GM11168 (cell line): Measurements from ENCODE around the gene TMEM132E.

Experiments
- in situ Hi-C: fragments of 300-500 bp; cut with MboI; formaldehyde crosslinking; loops from one replicate; pipeline ENCODE4 v1.12.0; 2022; ENCODE audit warnings: low sequenced_read_pairs; ENCODE audit not compliant: unreplicated experiment

The TMEM132E gene

GRCh38 chr17:34624767-34625383, 45.5 kb downstream of the TMEM132E start:
- in situ Hi-C loops, result loop anchor here (25.0 kb wide), 1 partner anchor 188 kb away; no protein-coding TSS in a partner anchor

GRCh38 chr17:34626121-34626681, 46.8 kb downstream of the TMEM132E start:
- in situ Hi-C loops, result loop anchor here (25.0 kb wide), 1 partner anchor 189 kb away; no protein-coding TSS in a partner anchor

- in situ Hi-C loops, result loop anchor here (25.0 kb wide), 1 partner anchor 192 kb away; no protein-coding TSS in a partner anchor
Measured at GRCh38 chr17:34628879-34629278, 49.5 kb downstream of the TMEM132E start.

GRCh38 chr17:34633351-34633750, 54.0 kb downstream of the TMEM132E start:
- in situ Hi-C loops, result loop anchor here (10.0 to 25.0 kb wide), 2 partner anchors 89 to 196 kb away; no protein-coding TSS in a partner anchor

GRCh38 chr17:34633760-34634159, 54.4 kb downstream of the TMEM132E start:
- in situ Hi-C loops, result loop anchor here (10.0 to 25.0 kb wide), 2 partner anchors 89 to 196 kb away; no protein-coding TSS in a partner anchor

- in situ Hi-C loops, result loop anchor here (10.0 to 25.0 kb wide), 2 partner anchors 90 to 197 kb away; no protein-coding TSS in a partner anchor
Measured at GRCh38 chr17:34634551-34635160, 55.3 kb downstream of the TMEM132E start.

GRCh38 chr17:34635876-34636275, 56.5 kb downstream of the TMEM132E start:
- in situ Hi-C loops, result loop anchor here (10.0 to 25.0 kb wide), 2 partner anchors 91 to 199 kb away; no protein-coding TSS in a partner anchor

GRCh38 chr17:34637041-34637547, 57.7 kb downstream of the TMEM132E start:
- in situ Hi-C loops, result loop anchor here (10.0 to 25.0 kb wide), 2 partner anchors 92 to 200 kb away; no protein-coding TSS in a partner anchor

GRCh38 chr17:34637548-34638525, 58.5 kb downstream of the TMEM132E start:
- in situ Hi-C loops, result loop anchor here (10.0 to 25.0 kb wide), 2 partner anchors 93 to 201 kb away; no protein-coding TSS in a partner anchor

GRCh38 chr17:34638526-34639260, 59.3 kb downstream of the TMEM132E start:
- in situ Hi-C loops, result loop anchor here (10.0 to 25.0 kb wide), 2 partner anchors 94 to 201 kb away; no protein-coding TSS in a partner anchor

- in situ Hi-C loops, result loop anchor here (10.0 to 25.0 kb wide), 2 partner anchors 95 to 203 kb away; no protein-coding TSS in a partner anchor
Measured at GRCh38 chr17:34639706-34640425, 60.5 kb downstream of the TMEM132E start.

- in situ Hi-C loops, result loop anchor here (25.0 kb wide), 1 partner anchor 204 kb away; no protein-coding TSS in a partner anchor
Measured at GRCh38 chr17:34641368-34641767, 62.0 kb downstream of the TMEM132E start.

- in situ Hi-C loops, result loop anchor here (25.0 kb wide), 1 partner anchor 208 kb away; no protein-coding TSS in a partner anchor
Measured at GRCh38 chr17:34644941-34645550, 65.7 kb downstream of the TMEM132E start.

GRCh38 chr17:34645594-34645993, 66.2 kb downstream of the TMEM132E start:
- in situ Hi-C loops, result loop anchor here (25.0 kb wide), 1 partner anchor 208 kb away; no protein-coding TSS in a partner anchor

- in situ Hi-C loops, result loop anchor here (25.0 kb wide), 1 partner anchor 210 kb away; no protein-coding TSS in a partner anchor
Measured at GRCh38 chr17:34647511-34647910, 68.1 kb downstream of the TMEM132E start.

GRCh38 chr17:34650051-34650750, 70.8 kb downstream of the TMEM132E start:
- in situ Hi-C loops, result no loop called here

GRCh38 chr17:34651402-34651811, 72.0 kb downstream of the TMEM132E start:
- in situ Hi-C loops, result no loop called here
